MG63 (cell line): ENCODE results near the gene SLC8A3. TPM values are rescaled to one million over a fixed set of nuclear protein-coding genes. Genes with fewer than 3 reads are reported as not detected.

ENCODE experiments used
- DNase-seq: peaks from one replicate; pipeline ENCODE4 v3.0.0-alpha.2; 2020
- H3K27me3 ChIP-seq: fragments of 250-450 bp; sonication (Bioruptor Pico); 2 replicates; pipeline ENCODE4 v1.5.1; 2020; ENCODE audit warnings: mild to moderate bottlenecking, moderate library complexity
- H3K36me3 ChIP-seq: fragments of 250-450 bp; sonication (Bioruptor Pico); 2 replicates; pipeline ENCODE4 v1.5.1; 2020; ENCODE audit warnings: mild to moderate bottlenecking, moderate library complexity
- H3K4me3 ChIP-seq: fragments of 250-450 bp; sonication (Bioruptor Pico); 2 replicates; pipeline ENCODE4 v1.5.1; 2020; ENCODE audit warnings: mild to moderate bottlenecking, moderate library complexity
- H3K9me3 ChIP-seq: fragments of 250-450 bp; sonication (Bioruptor Pico); 2 replicates; pipeline ENCODE4 v1.5.1; 2020; ENCODE audit warnings: mild to moderate bottlenecking, moderate library complexity
- total RNA-seq: library from RNA; depleted of rRNA; stranded (reverse); fragments of >200 nt; shearing (Covaris generic); gene quantifications from 2 replicates; pipeline ENCODE4 v1.2.3, GENCODE V29; 2014; ENCODE audit warnings: low replicate concordance

SLC8A3 gene
- total RNA-seq, 1 experiment from 2014 or later = not detected

GRCh38 chr14:70188322-70188658 is 461 bp downstream of the SLC8A3 start:
- peak; percentile 6 for DNase-seq
- no peaks in the 10 kb centered on the region for H3K9me3 ChIP-seq
- H3K36me3 ChIP-seq = no peaks in the 10 kb centered on the region
- H3K4me3 ChIP-seq = peak overlapping the region; percentile 25
- peaks cover 23% of the 10 kb centered on the region for H3K27me3 ChIP-seq

GRCh38 chr14:70186900-70187451 is 1.8 kb downstream of the SLC8A3 start:
- Histone ChIP-seq H3K27me3 (peaks cover 23% of the 10 kb centered on the region), H3K4me3 (no peak overlapping the region)
- no peak for DNase-seq

GRCh38 chr14:70183991-70184390 is 4.8 kb downstream of the SLC8A3 start:
- H3K27me3 ChIP-seq = peaks cover 13% of the 10 kb centered on the region
- no peak for DNase-seq

More at GRCh38 chr14:70186900-70187451, 1.8 kb downstream of the SLC8A3 start:
- Histone ChIP-seq H3K36me3 (no peaks in the 10 kb centered on the region), H3K9me3 (no peaks in the 10 kb centered on the region)

GRCh38 chr14:70181276-70181675 is 7.5 kb downstream of the SLC8A3 start:
- Histone ChIP-seq H3K27me3 (no peaks in the 10 kb centered on the region), H3K9me3 (no peaks in the 10 kb centered on the region), H3K4me3 (no peak overlapping the region), H3K36me3 (no peaks in the 10 kb centered on the region)
- no peak for DNase-seq

More at GRCh38 chr14:70183991-70184390, 4.8 kb downstream of the SLC8A3 start:
- no peaks in the 10 kb centered on the region for H3K9me3 ChIP-seq
- H3K4me3 ChIP-seq = no peak overlapping the region
- no peaks in the 10 kb centered on the region for H3K36me3 ChIP-seq

- Histone ChIP-seq H3K4me3 (no peak overlapping the region), H3K27me3 (no peaks in the 10 kb centered on the region), H3K9me3 (no peaks in the 10 kb centered on the region), H3K36me3 (no peaks in the 10 kb centered on the region)
- no peak for DNase-seq
Measured at GRCh38 chr14:70180718-70181117, 8.0 kb downstream of the SLC8A3 start.

GRCh38 chr14:70177081-70177800 is 11.5 kb downstream of the SLC8A3 start:
- H3K36me3 ChIP-seq = no peaks in the 10 kb centered on the region
- DNase-seq = no peak
- H3K9me3 ChIP-seq = no peaks in the 10 kb centered on the region
- H3K27me3 ChIP-seq = no peaks in the 10 kb centered on the region
- H3K4me3 ChIP-seq = no peak overlapping the region

- Histone ChIP-seq H3K9me3 (no peaks in the 10 kb centered on the region), H3K27me3 (no peaks in the 10 kb centered on the region), H3K4me3 (no peak overlapping the region), H3K36me3 (no peaks in the 10 kb centered on the region)
- no peak for DNase-seq
Measured at GRCh38 chr14:70173569-70173968, 15.2 kb downstream of the SLC8A3 start.

GRCh38 chr14:70171726-70172125 is 17.0 kb downstream of the SLC8A3 start:
- DNase-seq = no peak
- Histone ChIP-seq H3K36me3 (no peaks in the 10 kb centered on the region), H3K27me3 (no peaks in the 10 kb centered on the region), H3K9me3 (no peaks in the 10 kb centered on the region), H3K4me3 (no peak overlapping the region)

GRCh38 chr14:70170976-70171375 is 17.8 kb downstream of the SLC8A3 start:
- Histone ChIP-seq H3K27me3 (no peaks in the 10 kb centered on the region), H3K9me3 (no peaks in the 10 kb centered on the region), H3K36me3 (no peaks in the 10 kb centered on the region), H3K4me3 (no peak overlapping the region)
- no peak for DNase-seq

GRCh38 chr14:70168406-70168805 is 20.3 kb downstream of the SLC8A3 start:
- H3K36me3 ChIP-seq = no peaks in the 10 kb centered on the region
- no peaks in the 10 kb centered on the region for H3K27me3 ChIP-seq
- H3K9me3 ChIP-seq = no peaks in the 10 kb centered on the region
- no peak for DNase-seq
- no peak overlapping the region for H3K4me3 ChIP-seq

- no peaks in the 10 kb centered on the region for H3K36me3 ChIP-seq
- H3K4me3 ChIP-seq = no peak overlapping the region
- no peaks in the 10 kb centered on the region for H3K9me3 ChIP-seq
- no peak for DNase-seq
- H3K27me3 ChIP-seq = no peaks in the 10 kb centered on the region
Measured at GRCh38 chr14:70166530-70167203, 22.1 kb downstream of the SLC8A3 start.

- no peak overlapping the region for H3K4me3 ChIP-seq
- H3K9me3 ChIP-seq = no peaks in the 10 kb centered on the region
- DNase-seq = no peak
- no peaks in the 10 kb centered on the region for H3K27me3 ChIP-seq
- H3K36me3 ChIP-seq = no peaks in the 10 kb centered on the region
Measured at GRCh38 chr14:70162358-70162757, 26.4 kb downstream of the SLC8A3 start.

- H3K4me3 ChIP-seq = no peak overlapping the region
- DNase-seq = no peak
- H3K9me3 ChIP-seq = no peaks in the 10 kb centered on the region
- no peaks in the 10 kb centered on the region for H3K27me3 ChIP-seq
- no peaks in the 10 kb centered on the region for H3K36me3 ChIP-seq
Measured at GRCh38 chr14:70156592-70156991, 32.2 kb downstream of the SLC8A3 start.

- Histone ChIP-seq H3K36me3 (no peaks in the 10 kb centered on the region), H3K4me3 (no peak overlapping the region), H3K9me3 (no peaks in the 10 kb centered on the region), H3K27me3 (no peaks in the 10 kb centered on the region)
- DNase-seq = no peak
Measured at GRCh38 chr14:70152704-70153103, 36.0 kb downstream of the SLC8A3 start.

GRCh38 chr14:70152081-70152480 is 36.7 kb downstream of the SLC8A3 start:
- no peak for DNase-seq
- H3K4me3 ChIP-seq = no peak overlapping the region
- no peaks in the 10 kb centered on the region for H3K9me3 ChIP-seq
- no peaks in the 10 kb centered on the region for H3K27me3 ChIP-seq
- H3K36me3 ChIP-seq = no peaks in the 10 kb centered on the region

GRCh38 chr14:70149596-70150165 is 39.1 kb downstream of the SLC8A3 start:
- Histone ChIP-seq H3K9me3 (no peaks in the 10 kb centered on the region), H3K36me3 (no peaks in the 10 kb centered on the region), H3K27me3 (no peaks in the 10 kb centered on the region), H3K4me3 (no peak overlapping the region)
- no peak for DNase-seq

GRCh38 chr14:70148911-70149595 is 39.7 kb downstream of the SLC8A3 start:
- no peaks in the 10 kb centered on the region for H3K27me3 ChIP-seq
- no peak for DNase-seq
- H3K36me3 ChIP-seq = no peaks in the 10 kb centered on the region
- no peak overlapping the region for H3K4me3 ChIP-seq
- no peaks in the 10 kb centered on the region for H3K9me3 ChIP-seq
